GM06990 (cell line): Measurements from ENCODE around the gene GBF1.
"Not testable (repeated sequence)": the region's sequence is repeated elsewhere in the genome, so short reads cannot be mapped to it uniquely, and the experiment has no call there.

ENCODE experiments used
- DNase-seq: peaks from one replicate; pipeline ENCODE4 v3.0.0-alpha.2; 2011; ENCODE audit not compliant: insufficient read length; ENCODE audit errors: extremely low read depth
- H3K27me3 ChIP-seq: replicated peaks from 2 replicates; pipeline ENCODE4 v1.6.0; 2011; ENCODE audit warnings: low read length; ENCODE audit not compliant: control insufficient read depth, insufficient read depth
- H3K36me3 ChIP-seq: 2 replicates; pipeline ENCODE4 v1.5.1; 2011; ENCODE audit warnings: low read length; ENCODE audit not compliant: control insufficient read depth, insufficient read depth
- H3K4me3 ChIP-seq: replicated peaks from 2 replicates; pipeline ENCODE4 v1.5.1; 2011; ENCODE audit warnings: low read depth, mild to moderate bottlenecking, control low read depth, low read length
- TF ChIP-seq, protein P1 (sequence below): IDR thresholded peaks from 2 replicates; pipeline ENCODE4 v1.5.1; 2011; ENCODE audit warnings: low read length, control low read depth, mild to moderate bottlenecking, inconsistent platforms; ENCODE audit not compliant: insufficient read depth, poor library complexity, severe bottlenecking

The GBF1 gene

DNA sequence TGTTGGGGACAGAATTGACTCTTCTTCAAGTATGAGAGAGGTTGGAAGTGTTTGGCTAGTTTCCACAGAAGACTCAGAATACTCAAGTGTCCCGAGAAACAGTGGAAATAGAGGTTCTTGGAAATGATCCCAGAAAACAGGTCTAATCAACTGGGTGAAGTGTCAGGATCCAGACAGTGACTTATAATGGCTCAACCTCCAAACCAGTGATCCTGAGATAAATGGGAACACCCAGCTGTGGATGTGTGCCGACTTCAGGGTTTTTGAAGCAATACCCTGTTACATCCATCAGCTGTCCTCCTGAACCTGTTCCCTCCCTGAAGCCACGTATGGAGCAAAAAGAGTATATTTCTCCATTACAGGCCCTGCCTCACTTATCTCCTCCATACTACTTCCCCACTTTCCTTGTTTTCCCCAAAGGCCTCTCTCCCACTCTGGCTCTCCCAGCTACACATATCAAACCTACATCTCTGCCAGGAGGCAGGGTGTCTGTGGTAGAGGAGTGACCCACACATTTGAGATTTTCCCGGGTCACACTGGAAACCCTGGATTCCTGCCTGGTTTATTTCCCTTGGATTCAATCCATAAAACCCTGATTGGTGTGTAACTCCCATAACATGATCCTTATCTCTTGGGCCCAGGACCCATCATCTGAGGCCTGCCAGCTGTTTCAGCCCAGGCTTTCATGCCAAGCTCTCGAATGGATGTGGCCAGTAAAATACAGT is 36.9 kb upstream of the GBF1 start:
- Histone ChIP-seq H3K36me3 (no peaks in the 10 kb centered on the region), H3K27me3 (no peaks in the 10 kb centered on the region), H3K4me3 (no peak overlapping the region)
- TF ChIP-seq, protein P1, sequence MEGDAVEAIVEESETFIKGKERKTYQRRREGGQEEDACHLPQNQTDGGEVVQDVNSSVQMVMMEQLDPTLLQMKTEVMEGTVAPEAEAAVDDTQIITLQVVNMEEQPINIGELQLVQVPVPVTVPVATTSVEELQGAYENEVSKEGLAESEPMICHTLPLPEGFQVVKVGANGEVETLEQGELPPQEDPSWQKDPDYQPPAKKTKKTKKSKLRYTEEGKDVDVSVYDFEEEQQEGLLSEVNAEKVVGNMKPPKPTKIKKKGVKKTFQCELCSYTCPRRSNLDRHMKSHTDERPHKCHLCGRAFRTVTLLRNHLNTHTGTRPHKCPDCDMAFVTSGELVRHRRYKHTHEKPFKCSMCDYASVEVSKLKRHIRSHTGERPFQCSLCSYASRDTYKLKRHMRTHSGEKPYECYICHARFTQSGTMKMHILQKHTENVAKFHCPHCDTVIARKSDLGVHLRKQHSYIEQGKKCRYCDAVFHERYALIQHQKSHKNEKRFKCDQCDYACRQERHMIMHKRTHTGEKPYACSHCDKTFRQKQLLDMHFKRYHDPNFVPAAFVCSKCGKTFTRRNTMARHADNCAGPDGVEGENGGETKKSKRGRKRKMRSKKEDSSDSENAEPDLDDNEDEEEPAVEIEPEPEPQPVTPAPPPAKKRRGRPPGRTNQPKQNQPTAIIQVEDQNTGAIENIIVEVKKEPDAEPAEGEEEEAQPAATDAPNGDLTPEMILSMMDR: no peak
- DNase-seq: no peak

DNA sequence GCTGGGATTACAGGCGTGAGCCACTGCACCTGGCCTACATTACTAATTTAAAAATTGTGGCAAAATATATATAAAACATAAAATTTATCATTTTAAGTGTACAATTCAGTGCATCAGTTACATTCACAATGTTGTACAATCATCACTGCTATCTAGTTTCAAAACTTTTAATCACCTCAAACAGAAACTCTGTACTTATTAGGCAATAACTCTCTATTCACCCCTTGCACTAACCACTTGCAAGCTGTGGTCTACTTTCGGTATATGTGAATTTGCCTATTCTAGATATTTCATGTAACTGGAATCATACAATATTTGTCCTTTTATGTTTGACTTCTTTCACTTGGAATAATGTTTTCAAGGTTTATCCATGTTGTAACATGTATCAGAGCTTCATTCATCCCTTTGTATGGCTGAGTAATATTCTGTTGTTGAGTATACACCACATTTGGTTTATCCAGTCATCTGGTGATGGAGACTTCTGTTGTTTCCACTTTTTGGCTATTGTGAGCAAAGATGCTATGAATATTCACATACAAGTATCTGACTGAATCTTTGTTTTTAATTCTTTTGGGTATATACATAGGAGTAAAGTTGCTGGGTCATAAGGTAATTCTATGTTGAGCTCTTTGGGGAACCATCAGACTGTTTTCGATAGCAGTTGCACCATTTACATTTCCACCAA is 33.6 kb upstream of the GBF1 start:
- H3K27me3 ChIP-seq: no peaks in the 10 kb centered on the region
- H3K4me3 ChIP-seq: no peak overlapping the region
- TF ChIP-seq, protein P1: no peak
- H3K36me3 ChIP-seq: no peaks in the 10 kb centered on the region
- DNase-seq: no peak

DNA sequence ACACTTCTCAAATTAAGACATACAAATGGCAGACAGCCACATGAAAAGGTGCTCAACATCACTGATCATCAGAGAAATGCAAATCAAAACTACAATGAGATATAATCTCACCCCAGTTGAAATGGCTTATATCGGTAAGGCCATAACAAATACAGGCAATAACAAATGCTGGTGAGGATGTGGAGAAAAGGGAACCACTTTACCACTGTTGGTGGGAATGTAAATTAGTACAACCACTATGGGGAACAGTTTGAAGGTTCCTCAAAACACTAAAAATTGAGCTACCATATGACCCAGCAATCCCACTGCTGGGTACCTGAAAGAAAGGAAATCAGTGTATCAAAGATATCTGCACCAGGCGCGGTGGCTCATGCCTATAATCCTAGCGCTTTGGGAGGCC is 31.7 kb upstream of the GBF1 start:
- not testable (repeated sequence) for H3K4me3 ChIP-seq, H3K36me3 ChIP-seq, DNase-seq, H3K27me3 ChIP-seq

DNA sequence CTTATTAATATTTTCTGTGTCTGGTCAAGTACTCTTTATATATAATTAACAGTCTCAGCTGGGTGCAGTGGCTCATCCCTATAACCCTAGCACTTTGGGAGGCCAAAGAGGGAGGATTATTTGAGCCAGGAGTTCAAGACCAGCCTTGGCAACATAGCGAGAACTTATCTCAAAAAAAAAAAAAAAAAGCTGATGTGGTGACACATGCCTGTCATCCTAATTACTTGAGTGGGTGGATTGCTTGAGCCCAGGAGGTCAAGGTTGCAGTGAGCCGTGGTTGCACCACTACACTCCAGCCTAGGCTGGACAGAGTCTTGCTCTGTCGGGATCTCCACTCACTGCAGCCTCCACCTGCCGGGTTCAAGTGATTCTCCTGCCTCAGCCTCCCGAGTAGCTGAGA is 26.0 kb upstream of the GBF1 start:
- no peaks in the 10 kb centered on the region for H3K36me3 ChIP-seq
- no peak for DNase-seq
- no peak overlapping the region for H3K4me3 ChIP-seq
- H3K27me3 ChIP-seq: no peaks in the 10 kb centered on the region
- TF ChIP-seq, protein P1: no peak

DNA sequence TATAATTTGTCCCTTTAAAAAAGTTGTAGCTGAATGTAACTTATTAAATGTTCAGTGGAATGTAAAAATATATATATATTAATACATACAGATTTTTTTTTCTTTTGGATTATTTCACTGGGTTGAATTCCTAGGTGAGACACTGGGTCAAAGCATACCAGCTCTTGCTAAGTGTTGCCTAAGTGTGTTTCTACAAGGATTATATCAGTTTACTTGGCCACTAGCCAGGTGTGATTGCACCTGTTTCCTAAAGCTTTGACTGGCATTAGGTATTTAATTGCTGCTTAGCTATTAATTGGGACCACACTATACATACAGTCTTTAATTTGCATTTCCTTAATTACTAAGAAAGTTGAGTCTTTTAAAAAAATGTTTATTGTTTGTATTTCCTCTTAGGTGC is 24.7 kb upstream of the GBF1 start:
- DNase-seq: no peak
- TF ChIP-seq, protein P1: no peak
- H3K36me3 ChIP-seq: no peaks in the 10 kb centered on the region
- no peaks in the 10 kb centered on the region for H3K27me3 ChIP-seq
- no peak overlapping the region for H3K4me3 ChIP-seq

DNA sequence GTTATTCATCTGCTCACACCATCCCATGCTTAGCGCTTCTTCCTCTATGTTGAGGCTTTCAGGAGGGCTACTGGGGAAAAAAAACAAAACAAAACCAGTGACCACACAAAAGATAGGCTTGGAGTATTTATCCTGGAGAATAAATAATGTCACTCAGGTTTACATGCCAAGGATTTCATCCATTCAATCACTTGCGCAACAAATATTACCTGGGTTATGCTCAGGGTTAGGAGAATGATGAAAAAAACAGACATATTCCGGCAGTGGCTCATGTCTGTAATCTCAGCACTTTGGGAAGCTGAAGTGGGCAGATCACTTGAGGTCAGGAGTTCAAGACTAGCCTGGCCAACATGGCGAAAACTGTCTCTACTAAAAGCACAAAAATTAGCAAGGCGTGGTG is 22.5 kb upstream of the GBF1 start:
- DNase-seq: no peak
- Histone ChIP-seq H3K36me3 (no peaks in the 10 kb centered on the region), H3K27me3 (no peaks in the 10 kb centered on the region), H3K4me3 (no peak overlapping the region)
- TF ChIP-seq, protein P1: no peak
